HG02798 (cell line): ENCODE data around the gene TSPAN31.
"Not testable (repeated sequence)": the region's sequence is repeated elsewhere in the genome, so short reads cannot be mapped to it uniquely, and the experiment has no call there.

Source experiments
- ATAC-seq: cut with Tn5 transposase; IDR thresholded peaks from one replicate; pipeline ENCODE4 v1.9.1; 2021; ENCODE audit warnings: mild to moderate bottlenecking; ENCODE audit not compliant: unreplicated experiment, poor library complexity

Gene TSPAN31

DNA sequence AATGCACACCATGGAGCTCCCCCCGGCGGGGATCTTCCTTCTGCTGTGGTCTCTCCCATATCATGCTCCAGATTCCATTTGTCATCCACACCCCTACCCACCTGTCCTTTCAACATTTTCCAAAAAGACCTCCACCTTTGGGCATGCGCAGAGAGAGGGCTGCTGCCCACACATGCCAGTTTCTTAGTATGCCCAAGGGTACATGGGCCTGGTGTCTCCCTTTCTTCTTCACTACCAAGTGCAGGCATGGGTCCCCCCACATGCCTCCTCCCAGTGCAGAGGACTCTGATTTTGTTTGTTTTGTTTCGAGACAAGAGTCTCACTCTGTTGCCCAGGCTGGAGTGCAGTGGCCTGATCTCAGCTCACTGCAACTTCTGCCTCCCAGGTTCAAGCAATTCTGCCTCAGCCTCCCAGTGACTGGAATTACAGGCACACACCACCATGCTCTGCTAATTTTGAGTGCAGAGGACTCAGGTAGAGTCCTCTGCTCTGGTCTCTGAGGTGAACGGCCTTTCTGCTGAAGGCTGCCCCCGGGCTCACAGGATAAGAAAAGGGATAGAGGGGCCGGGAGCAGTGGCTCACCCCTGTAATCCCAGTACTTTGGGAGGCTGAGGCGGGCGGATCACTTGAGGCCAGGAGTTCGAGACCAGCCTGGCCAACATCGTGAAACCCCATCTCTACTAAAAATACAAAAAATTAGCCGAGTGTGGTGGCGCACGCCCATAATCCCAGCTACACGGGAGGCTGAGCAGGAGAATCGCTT, 22.8 kb upstream of the TSPAN31 start:
- ATAC-seq = not testable (repeated sequence)

DNA sequence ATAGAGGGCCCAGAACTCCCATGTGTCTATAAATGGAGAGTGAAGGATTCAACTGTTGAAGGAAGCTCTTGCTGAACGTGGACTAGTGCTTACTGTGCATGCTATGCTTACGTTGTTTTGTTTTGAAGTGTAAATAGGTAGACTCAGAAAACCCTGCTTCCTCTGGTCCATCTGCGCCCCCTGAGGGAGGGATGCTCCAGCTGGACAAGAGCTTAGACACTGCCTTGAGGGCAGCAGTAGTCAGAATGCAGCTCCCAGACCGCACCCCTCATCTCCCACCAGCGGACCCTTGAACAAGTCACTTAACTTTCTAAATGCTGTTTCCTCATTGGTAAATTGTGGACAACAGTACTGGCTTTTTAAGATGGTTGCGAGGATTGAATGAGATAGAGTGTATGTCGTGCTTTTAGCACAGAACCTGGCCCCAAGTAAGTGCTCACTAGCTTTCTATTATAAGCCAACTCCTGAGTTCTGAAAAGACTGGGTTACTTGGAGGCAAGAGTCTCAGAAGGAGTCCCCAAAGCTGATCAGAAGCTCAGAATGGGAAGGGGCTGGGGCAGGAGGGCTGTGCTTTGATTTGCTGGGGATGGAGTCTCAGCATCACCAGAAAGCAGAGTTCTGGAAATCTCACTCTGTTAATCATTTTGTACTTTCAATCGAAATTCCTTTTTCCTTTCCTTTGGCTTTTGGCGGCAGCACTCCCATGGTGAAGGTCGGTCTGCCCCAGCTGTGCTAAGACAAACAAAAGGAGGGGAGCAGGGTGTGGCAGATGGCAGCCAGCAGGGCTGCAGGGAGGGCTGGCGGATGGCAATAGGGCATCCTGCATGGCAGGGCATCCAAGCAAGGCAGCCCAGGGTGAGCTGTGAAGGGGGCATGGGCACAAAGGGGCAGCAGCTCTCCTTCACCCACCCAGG, 21.9 kb upstream of the TSPAN31 start:
- no peak for ATAC-seq

DNA sequence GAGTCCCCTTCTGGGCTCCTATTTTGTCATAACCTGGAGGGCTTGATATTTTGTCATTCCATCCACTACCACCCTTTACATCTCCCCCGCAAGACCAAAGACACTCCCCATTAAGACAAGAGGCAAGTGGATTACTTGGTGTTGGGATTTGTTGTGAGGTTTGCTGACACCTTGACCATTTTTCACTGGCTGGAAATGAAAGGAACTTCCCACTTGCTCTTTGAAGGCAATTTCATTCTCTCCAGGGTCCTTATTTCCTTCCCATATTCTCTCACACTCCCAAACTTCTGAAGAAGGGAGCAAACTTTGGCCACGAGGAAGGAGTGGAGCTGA, 21.2 kb upstream of the TSPAN31 start:
- ATAC-seq = no peak

DNA sequence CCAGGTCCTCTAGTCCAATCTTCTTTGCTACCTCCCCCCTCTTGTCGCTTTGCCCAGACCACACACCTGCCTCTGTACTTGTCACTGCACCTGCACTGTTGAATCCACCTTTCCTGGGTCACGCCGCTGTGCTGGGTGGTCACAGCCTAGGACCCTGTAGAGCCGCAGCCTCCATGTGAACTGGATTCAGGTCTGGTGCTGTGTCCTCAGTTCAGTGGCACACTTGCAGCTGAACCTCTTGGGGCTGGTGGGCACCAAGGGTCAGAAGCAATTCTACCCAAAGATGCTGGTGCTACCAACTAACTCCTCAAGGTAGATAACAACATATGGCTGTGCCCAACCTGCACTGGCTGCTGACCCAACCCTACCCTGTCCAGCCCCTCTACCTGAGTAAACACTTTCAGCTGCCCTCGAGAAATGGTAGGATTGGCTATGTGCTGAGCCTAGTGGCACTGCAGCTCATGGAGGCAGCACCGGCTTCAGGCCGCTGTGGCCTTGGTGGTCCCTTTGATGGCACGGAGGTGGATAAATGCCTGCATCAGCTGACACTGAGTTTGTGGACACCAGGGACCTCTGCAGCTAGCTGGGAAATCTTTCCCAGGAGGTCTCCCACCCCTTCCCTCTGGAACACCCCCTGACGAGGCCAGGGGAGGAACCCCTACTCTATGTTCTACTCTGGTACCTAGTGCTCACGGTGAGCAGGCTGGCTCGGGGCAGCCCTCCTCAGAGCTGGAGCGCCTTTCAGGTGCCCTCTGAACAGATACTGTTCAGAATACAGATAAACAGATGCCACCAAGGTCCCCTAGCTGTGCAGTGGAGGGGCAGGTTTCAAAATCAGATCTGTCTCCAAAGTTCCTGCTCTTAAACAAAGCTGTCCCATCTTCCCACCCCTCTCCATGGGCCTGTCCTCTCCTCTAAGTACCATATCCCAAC, 20.6 kb upstream of the TSPAN31 start:
- no peak for ATAC-seq

- ATAC-seq = no peak
Measured at GRCh38 chr12:57724936-57725740, 19.7 kb upstream of the TSPAN31 start.

- ATAC-seq = no peak
Measured at GRCh38 chr12:57725851-57726150, 19.0 kb upstream of the TSPAN31 start.

DNA sequence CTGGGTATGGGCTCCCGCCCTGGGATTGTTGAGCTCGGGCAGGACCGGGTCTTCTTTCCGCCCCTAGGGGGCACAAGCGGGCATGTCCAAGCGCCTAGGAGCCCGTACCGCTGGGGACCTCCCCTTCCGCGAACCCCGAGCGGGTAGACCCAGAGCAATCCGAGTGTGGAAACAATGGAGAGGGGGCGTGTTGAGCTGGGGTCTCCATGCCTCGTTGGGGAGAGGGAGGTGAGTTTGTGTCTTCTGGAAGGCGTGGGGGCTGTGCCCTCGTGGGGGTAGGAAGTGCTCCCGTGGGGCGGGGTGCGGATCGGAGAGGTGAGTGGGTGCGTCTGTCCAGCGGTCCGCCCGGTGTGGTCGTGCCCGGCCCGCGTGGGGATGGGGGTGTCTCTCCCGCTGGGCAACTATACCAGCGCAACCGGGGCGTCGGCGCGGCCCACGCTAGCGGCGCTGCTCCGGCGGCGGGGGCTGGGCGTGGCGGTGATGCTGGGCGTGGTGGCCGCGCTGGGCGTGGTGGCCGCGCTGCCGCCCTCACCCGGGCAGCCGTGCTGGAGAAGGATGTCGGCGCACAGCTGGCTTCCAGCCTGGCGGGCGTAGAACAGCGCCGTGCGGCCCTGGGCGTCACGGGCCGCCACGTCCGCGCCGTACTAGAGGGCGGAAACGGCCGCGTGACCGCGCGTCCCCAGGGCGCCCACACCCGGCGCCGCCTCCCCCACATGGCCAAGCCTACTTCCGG, 18.5 kb upstream of the TSPAN31 start:
- no peak for ATAC-seq

- no peak for ATAC-seq
Measured at GRCh38 chr12:57726884-57727757, 17.7 kb upstream of the TSPAN31 start.

DNA sequence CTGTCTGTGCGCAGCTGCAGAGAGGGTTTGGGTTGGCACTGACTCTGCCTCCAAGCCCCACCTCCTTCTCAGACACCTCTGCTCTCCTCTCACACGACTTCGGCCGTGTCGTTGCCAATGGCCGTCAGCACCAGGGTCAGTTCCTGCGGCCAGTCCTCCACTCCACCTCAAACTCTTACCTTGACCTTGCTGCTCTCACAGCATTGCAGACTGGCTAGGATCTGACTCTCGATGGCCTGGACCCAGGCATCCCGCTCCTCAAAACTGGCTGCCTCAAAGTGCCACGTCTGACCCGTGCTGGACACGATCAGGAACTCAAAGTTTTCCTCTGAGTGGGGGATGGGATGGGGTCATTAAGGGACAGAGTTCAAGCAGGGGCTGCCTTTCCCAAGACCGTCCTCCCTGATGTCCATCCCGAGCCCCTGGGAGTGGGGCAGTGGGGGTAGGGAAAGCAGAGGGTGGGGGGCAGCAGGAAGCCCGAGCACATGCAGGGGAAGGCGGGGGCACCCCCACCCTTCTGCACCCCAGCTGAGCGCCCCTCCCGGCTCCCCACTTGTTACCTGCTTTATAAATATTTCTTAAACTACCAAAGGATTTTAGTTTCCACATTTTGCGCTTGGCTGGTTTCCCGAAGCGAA, 17.0 kb upstream of the TSPAN31 start:
- no peak for ATAC-seq

DNA sequence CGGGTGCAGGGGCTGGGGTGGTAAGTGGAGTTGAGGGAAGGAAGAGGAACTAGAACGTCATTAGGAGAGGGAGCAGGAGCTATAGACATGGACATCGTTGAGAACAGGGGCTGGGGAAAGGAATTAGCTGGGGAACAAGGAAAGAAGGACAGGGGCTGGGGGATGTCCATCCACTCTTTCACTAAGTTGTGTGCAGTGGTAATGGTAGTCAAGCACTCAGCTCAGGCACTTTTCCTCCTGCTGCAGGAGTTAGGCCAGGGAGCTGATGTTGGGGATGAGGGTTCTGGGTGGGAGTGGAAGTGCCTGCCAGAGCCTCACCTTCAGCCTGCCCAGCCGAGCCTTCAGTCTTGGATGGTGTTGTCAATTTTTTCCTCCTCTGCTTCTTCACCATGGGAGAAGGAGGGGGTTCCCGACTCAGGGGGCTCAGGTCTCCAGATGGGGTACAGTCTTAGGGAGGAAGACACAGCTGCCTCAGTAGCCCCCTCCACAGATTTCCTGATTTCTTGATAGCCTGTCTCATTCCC, 15.5 kb upstream of the TSPAN31 start:
- ATAC-seq = no peak

DNA sequence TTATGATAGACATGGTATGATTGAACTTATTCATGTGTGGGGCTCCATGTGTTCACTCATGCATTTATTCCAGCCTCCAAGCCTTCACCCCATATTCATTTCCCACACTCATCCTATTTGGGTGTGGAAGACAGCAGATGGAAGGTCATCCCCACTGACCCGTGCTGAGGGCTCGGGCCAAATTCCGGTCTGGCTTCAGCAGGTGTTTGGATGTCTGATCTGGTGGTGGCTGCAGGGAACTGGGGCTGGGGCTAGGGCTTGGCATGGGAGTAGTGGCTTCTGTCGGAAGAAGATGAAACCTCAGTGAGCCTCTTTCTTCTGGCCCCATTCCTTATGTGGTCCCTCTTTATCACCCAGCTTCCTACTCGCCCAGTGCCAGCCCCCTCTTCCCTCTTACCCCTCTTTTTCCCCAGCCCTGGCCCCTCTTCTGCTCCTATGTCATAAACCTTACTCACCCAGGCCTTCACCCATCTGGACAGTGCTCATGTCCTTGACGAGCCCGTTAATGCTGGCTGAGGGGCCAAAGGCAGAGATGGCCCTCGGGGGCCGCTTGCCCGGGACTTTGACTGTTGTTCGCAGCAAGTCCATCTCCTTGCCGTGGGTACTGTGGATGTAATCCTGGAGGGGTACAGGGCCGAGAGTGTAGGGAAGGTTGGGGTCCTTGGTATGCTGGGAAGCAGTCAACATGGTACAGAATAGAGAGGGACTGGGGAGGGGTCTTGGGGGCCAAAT, 14.3 kb upstream of the TSPAN31 start:
- no peak for ATAC-seq

DNA sequence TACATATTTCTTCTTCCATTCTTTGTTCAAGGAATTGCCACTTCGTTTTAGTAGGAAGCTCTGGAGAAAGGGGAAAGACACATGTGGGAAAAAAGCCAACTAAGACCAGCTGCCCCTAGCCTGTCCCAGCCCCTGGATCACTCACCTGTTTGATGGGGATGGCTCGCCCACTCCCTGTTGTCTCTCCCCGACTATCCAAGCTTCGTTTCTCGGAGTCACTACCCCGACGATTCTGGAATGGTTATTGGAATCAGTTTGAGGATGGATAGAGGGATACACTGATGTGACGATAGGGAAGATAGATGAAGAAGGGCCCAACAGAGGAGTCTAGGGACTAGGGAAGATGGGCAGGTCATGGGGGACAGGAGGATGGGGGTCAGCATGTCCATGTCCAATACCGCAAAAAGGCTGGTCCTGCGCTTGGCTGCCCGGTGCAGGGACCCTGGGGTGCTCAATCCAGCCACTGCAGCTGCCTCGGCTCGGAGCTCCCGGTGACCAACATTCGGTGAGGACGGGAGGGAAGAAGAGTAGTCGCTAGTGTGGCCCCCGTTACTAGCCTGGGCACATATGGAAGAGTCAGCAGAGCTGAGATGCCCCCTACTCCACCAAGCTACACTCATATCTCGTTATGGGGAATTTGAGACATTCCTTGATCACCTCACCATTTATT, 13.3 kb upstream of the TSPAN31 start:
- no peak for ATAC-seq

DNA sequence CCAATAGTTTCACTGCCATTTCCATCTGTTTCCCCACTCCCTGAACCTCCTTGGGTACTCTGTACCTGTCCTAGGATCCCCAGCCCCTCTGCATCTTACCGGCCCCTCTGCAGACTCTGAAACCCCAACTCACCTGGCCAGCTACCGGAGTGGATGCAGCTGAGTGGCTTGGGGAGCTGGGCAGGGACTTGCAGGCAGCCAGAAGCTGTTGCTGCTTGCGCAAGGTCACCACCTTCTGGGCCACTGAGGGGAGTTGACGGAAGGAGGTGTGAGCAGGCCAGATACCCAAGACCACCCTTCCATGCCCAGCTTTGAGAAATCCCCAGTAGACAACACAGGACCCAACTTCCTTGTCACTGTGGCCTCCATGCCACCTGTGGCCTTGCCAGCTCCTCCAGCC, 12.6 kb upstream of the TSPAN31 start:
- no peak for ATAC-seq

DNA sequence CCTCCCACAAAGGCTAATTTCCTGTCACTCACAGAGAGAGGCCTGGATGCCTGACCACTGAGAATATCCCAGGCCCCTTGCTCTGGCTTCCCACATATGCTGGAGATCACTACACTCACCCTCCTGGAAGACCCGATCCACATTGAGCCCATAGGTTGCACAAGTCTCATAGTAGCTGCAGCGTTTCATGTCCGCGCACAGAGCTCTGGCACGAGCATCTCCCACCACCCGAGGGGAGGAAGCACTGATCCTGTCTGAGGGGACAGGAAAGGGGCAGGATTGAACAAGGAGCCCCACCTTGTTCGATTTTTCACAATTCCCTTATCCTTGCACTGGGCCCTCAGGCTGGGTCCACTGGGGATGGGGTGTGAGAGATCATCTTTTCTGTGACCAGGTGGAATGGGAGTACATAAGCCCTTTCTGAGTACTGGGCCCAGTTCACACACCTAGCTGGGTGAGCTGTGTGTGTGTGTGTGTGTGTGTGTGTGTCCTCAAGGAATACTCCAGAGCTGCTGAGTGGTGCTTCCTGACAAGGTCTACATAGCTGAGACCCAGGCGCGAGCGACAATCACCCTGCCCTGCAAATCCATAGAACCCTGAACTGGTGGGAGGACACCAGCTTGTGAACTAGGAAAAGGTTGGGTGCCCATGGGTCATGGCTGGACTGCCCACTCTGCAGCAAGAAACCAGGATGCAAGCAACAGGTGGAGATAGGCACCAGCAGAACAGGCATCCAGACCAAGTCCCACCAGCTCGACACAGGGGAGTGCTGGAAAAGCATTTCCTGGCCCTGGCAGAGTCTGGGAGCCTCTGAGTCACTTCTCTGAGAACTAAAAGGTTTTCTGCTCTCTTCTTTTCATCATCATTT, 11.9 kb upstream of the TSPAN31 start:
- ATAC-seq = no peak

GRCh38 chr12:57733928-57734327, 10.9 kb upstream of the TSPAN31 start:
- ATAC-seq = no peak

DNA sequence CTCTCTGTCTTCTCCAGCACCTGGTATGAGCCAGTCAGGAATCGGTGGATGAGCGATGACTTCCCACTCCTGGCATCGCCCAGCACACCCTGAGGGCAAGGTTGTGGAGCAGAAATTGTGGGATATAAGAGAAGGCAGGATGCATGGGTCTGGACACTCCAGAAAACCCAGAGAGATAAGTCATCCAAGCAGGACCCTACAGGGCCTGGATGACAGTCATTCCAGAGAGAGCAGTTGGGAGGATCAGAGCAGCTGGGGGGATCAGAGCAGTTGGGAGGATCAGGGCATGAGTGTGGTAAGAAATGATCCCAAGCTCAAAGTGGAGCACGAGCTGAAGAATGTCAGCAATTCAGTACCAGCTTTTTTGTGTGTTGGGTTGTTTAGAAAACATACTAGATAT, 10.2 kb upstream of the TSPAN31 start:
- ATAC-seq = no peak
